NCI-H526 (cell line): ENCODE measurements around the gene OR5AS1.
"Not testable (repeated sequence)": the region's sequence is repeated elsewhere in the genome, so short reads cannot be mapped to it uniquely, and the experiment has no call there.

Source experiments
- DNase-seq, 2 experiments: peaks; one replicate each; lab custom pipeline; 2025; lab: John Stamatoyannopoulos, UW

OR5AS1 gene

GRCh38 chr11:56027354-56027753, at the start of gene OR5AS1:
OR5AS1 (plus strand) TSS chr11:56027654; CDS start chr11:56030419, 2,765 bp downstream.
- no peak for DNase-seq

GRCh38 chr11:55994525-55994924, 32.9 kb upstream of the OR5AS1 start, which contains the start of gene OR5F1:
OR5F1 (minus strand) TSS chr11:55994625; CDS start chr11:55994625, 0 bp downstream.
- no peak for DNase-seq

- DNase-seq, result no peak
Measured at GRCh38 chr11:56010716-56011115, 16.7 kb upstream of the OR5AS1 start.

GRCh38 chr11:56013805-56014204, 13.6 kb upstream of the OR5AS1 start:
- DNase-seq, result no peak

GRCh38 chr11:56045538-56045937, 18.1 kb downstream of the OR5AS1 start:
- no peak for DNase-seq

- DNase-seq, result no peak
Measured at GRCh38 chr11:56048480-56048879, 21.0 kb downstream of the OR5AS1 start.

GRCh38 chr11:56049487-56049886, 22.0 kb downstream of the OR5AS1 start:
- no peak for DNase-seq

GRCh38 chr11:56056366-56056765, 28.9 kb downstream of the OR5AS1 start:
- not testable (repeated sequence) for DNase-seq

GRCh38 chr11:56057661-56058237, 30.3 kb downstream of the OR5AS1 start:
- DNase-seq, result not testable (repeated sequence)

GRCh38 chr11:56058260-56058780, 30.9 kb downstream of the OR5AS1 start:
- not testable (repeated sequence) for DNase-seq

- no peak for DNase-seq
Measured at GRCh38 chr11:56066980-56067379, 39.5 kb downstream of the OR5AS1 start.
